IMR-90 (cell line): ENCODE results near the gene INSR. TPM values are rescaled to one million over a fixed set of nuclear protein-coding genes. Genes with fewer than 3 reads are reported as not detected.

Source experiments
- ATAC-seq: fragments of 200-7000 bp; cut with Tn5 transposase; 2 replicates; pipeline ENCODE4 v1.9.1; 2020; ENCODE audit warnings: low read depth, mild to moderate bottlenecking, moderate library complexity
- BruUV-seq: library from RNA; stranded (reverse); fragments of 400-500 nt; replicated peaks from 2 replicates; lab custom pipeline; 2021; lab: Mats Ljungman, UMichigan
- CTCF ChIA-PET: fragments of 300-600 bp; formaldehyde crosslinking; extraction: SDS; loops from one replicate; lab custom pipeline; 2021; ENCODE audit warnings: antibody characterized with exemption; lab: Yijun Ruan, JAX
- POLR2A ChIA-PET: fragments of 300-600 bp; sonication (Branson Sonifier 250); formaldehyde crosslinking; loops from one replicate; lab custom pipeline; 2022; ENCODE audit warnings: antibody characterized with exemption; ENCODE audit not compliant: unreplicated experiment; lab: Charles Lee
- DNase-seq: peaks from one replicate; pipeline ENCODE4 v3.0.0; 2013
- H2AFZ ChIP-seq: replicated peaks from 2 replicates; pipeline ENCODE3; 2013; ENCODE audit warnings: low read length, mild to moderate bottlenecking; ENCODE audit not compliant: poor library complexity
- H2AK5ac ChIP-seq: 2 replicates; pipeline ENCODE4 v1.6.1; 2013; ENCODE audit warnings: low read depth, low read length, inconsistent platforms
- H2AK9ac ChIP-seq: replicated peaks from 2 replicates; pipeline ENCODE3; 2013; ENCODE audit warnings: mild to moderate bottlenecking, low read depth, low read length, moderate library complexity; ENCODE audit not compliant: poor library complexity
- H2BK120ac ChIP-seq: 2 replicates; pipeline ENCODE4 v1.6.1; 2013; ENCODE audit warnings: low read depth, low read length, inconsistent platforms
- H2BK15ac ChIP-seq: 3 replicates; pipeline ENCODE4 v1.6.1; 2013; ENCODE audit warnings: low read depth, low read length, inconsistent platforms
- H2BK20ac ChIP-seq: 2 replicates; pipeline ENCODE4 v1.6.1; 2013; ENCODE audit warnings: low read depth, mild to moderate bottlenecking, inconsistent platforms, low read length, moderate library complexity
- H2BK5ac ChIP-seq: 2 replicates; pipeline ENCODE4 v1.6.1; 2013; ENCODE audit warnings: mild to moderate bottlenecking, low read depth, low read length, inconsistent platforms; ENCODE audit not compliant: poor library complexity, severe bottlenecking
- H3K14ac ChIP-seq: replicated peaks from 2 replicates; pipeline ENCODE4 v1.6.1; 2013; ENCODE audit warnings: low read depth, low read length, inconsistent platforms
- H3K18ac ChIP-seq: 2 replicates; pipeline ENCODE4 v1.6.1; 2013; ENCODE audit warnings: low read depth, low read length, control low read depth
- H3K23ac ChIP-seq: 2 replicates; pipeline ENCODE4 v1.6.1; 2013; ENCODE audit warnings: low read depth, low read length, inconsistent platforms
- H3K27ac ChIP-seq: 2 replicates; pipeline ENCODE4 v1.5.1; 2013; ENCODE audit warnings: mild to moderate bottlenecking, control low read depth, low read length; ENCODE audit not compliant: insufficient read depth
- H3K27me3 ChIP-seq: 2 replicates; pipeline ENCODE4 v1.6.1; 2013; ENCODE audit warnings: low read length; ENCODE audit not compliant: control insufficient read depth, insufficient read depth
- H3K36me3 ChIP-seq: 2 replicates; pipeline ENCODE4 v1.6.1; 2013; ENCODE audit warnings: low read length, mixed read lengths; ENCODE audit not compliant: control insufficient read depth, insufficient read depth
- H3K4ac ChIP-seq: 2 replicates; pipeline ENCODE4 v1.6.1; 2013; ENCODE audit warnings: low read depth, low read length, inconsistent platforms
- H3K4me1 ChIP-seq: 2 replicates; pipeline ENCODE4 v1.6.1; 2013; ENCODE audit warnings: low read length, mixed read lengths; ENCODE audit not compliant: control insufficient read depth, insufficient read depth
- H3K4me2 ChIP-seq: 2 replicates; pipeline ENCODE4 v1.6.1; 2013; ENCODE audit warnings: low read depth, mild to moderate bottlenecking, control low read depth, low read length, moderate library complexity
- H3K4me3 ChIP-seq: 2 replicates; pipeline ENCODE4 v1.5.1; 2013; ENCODE audit warnings: low read depth, mild to moderate bottlenecking, control low read depth, low read length, moderate library complexity; ENCODE audit not compliant: insufficient read depth
- H3K56ac ChIP-seq: 2 replicates; pipeline ENCODE4 v1.6.1; 2013; ENCODE audit warnings: low read length, inconsistent platforms; ENCODE audit not compliant: insufficient read depth; ENCODE audit errors: extremely low read depth
- H3K79me1 ChIP-seq, 2 experiments: 2 replicates each; pipeline ENCODE4 v1.6.1; 2013; ENCODE audit warnings: low read length in 2 of 2, inconsistent platforms in 1 of 2, low read depth in 1 of 2
- H3K9ac ChIP-seq: 2 replicates; pipeline ENCODE4 v1.6.1; 2013; ENCODE audit warnings: low read depth, low read length, control low read depth
- H3K9me1 ChIP-seq: 2 replicates; pipeline ENCODE4 v1.6.1; 2013; ENCODE audit warnings: low read length, inconsistent platforms; ENCODE audit not compliant: insufficient read depth
- H3K9me3 ChIP-seq: 2 replicates; pipeline ENCODE4 v1.6.1; 2013; ENCODE audit warnings: low read length; ENCODE audit not compliant: control insufficient read depth, insufficient read depth
- H4K20me1 ChIP-seq: 2 replicates; pipeline ENCODE4 v1.6.1; 2013; ENCODE audit warnings: low read length, inconsistent platforms; ENCODE audit not compliant: insufficient read depth
- H4K5ac ChIP-seq: 2 replicates; pipeline ENCODE4 v1.6.1; 2013; ENCODE audit warnings: mild to moderate bottlenecking, low read depth, low read length, control low read depth
- H4K8ac ChIP-seq, 2 experiments: 2 replicates each; pipeline ENCODE4 v1.6.1; 2013; ENCODE audit warnings: low read depth in 2 of 2, low read length in 2 of 2, control low read depth in 1 of 2, inconsistent platforms in 1 of 2
- H4K91ac ChIP-seq: 2 replicates; pipeline ENCODE4 v1.6.1; 2013; ENCODE audit warnings: low read depth, low read length, inconsistent platforms; ENCODE audit not compliant: insufficient read depth
- BHLHE40 ChIP-seq: fragments of 150-350 bp; IDR thresholded peaks from 2 replicates; pipeline ENCODE4 v1.6.1; 2016; ENCODE audit warnings: mild to moderate bottlenecking, low read depth, low read length
- CHD1 ChIP-seq: IDR thresholded peaks from 2 replicates; pipeline ENCODE4 v1.6.1; 2012; ENCODE audit warnings: low read depth, low read length, improper control_type of control experiment
- CTCF ChIP-seq: conservative IDR thresholded peaks from 2 replicates; pipeline ENCODE4 v1.5.1; 2012; ENCODE audit warnings: mild to moderate bottlenecking, low read depth, low read length, improper control_type of control experiment
- ELK1 ChIP-seq: fragments of 150-350 bp; IDR thresholded peaks from 2 replicates; pipeline ENCODE4 v1.6.1; 2016; ENCODE audit warnings: low read depth, mild to moderate bottlenecking, low read length, moderate library complexity, borderline replicate concordance
- MAFK ChIP-seq: IDR thresholded peaks from 2 replicates; pipeline ENCODE4 v1.6.1; 2012; ENCODE audit warnings: low read depth, low read length, improper control_type of control experiment
- NFE2L2 ChIP-seq: fragments of 150-350 bp; IDR thresholded peaks from 2 replicates; pipeline ENCODE4 v1.6.1; 2016; ENCODE audit warnings: low read depth, mild to moderate bottlenecking, low read length
- POLR2A ChIP-seq: IDR thresholded peaks from 2 replicates; pipeline ENCODE4 v1.6.1; 2012; ENCODE audit warnings: mild to moderate bottlenecking, low read depth, low read length
- RAD21 ChIP-seq: IDR thresholded peaks from 2 replicates; pipeline ENCODE4 v1.6.1; 2012; ENCODE audit warnings: low read length, improper control_type of control experiment
- RCOR1 ChIP-seq: IDR thresholded peaks from 2 replicates; pipeline ENCODE4 v1.6.1; 2012; ENCODE audit warnings: mild to moderate bottlenecking, low read length, improper control_type of control experiment; ENCODE audit not compliant: insufficient replicate concordance
- RFX5 ChIP-seq: IDR thresholded peaks from 2 replicates; pipeline ENCODE4 v1.8.0; 2012; ENCODE audit warnings: low read depth, mild to moderate bottlenecking, low read length, moderate library complexity
- SMC3 ChIP-seq: fragments of 150-350 bp; IDR thresholded peaks from 2 replicates; pipeline ENCODE4 v1.6.1; 2016; ENCODE audit warnings: low read depth, mild to moderate bottlenecking, antibody characterized with exemption, low read length, moderate library complexity
- WGBS, 2 experiments: methylation state at CpG; one replicate each; pipeline versions ENCODE4 v1.1.5 to v1.1.7; 2013; ENCODE audit warnings: missing lambda C conversion rate in 2 of 2; ENCODE audit not compliant: insufficient read length in 1 of 2; ENCODE audit errors: extremely low coverage in 2 of 2; 5-methylcytosine and 5-hydroxymethylcytosine counted together
- dilution Hi-C: fragments of 300-500 bp; cut with HindIII; formaldehyde crosslinking; loops from one replicate; pipeline ENCODE4 v1.14.3; 2018; ENCODE audit warnings: low sequenced_read_pairs; ENCODE audit not compliant: unreplicated experiment
- in situ Hi-C: fragments of 300-500 bp; cut with MboI; formaldehyde crosslinking; loops from 3 replicates; pipeline ENCODE4 v1.14.3; 2019; ENCODE audit warnings: low sequenced_read_pairs, inconsistent platforms, mixed read lengths
- intact Hi-C: fragments of 100-400 bp; cut with micrococcal nuclease; formaldehyde crosslinking; loops from 2 replicates; pipeline ENCODE4 v1.10.0; 2022
- polyA plus RNA-seq, 3 experiments: library from polyadenylated mRNA; depleted of rRNA; stranded (reverse); fragments of >200 nt; gene quantifications; 2 replicates each; pipeline ENCODE4 v1.2.3, GENCODE V29; 2012; ENCODE audit warnings: low replicate concordance in 1 of 3
- total RNA-seq: library from RNA; depleted of rRNA; stranded (reverse); fragments of >200 nt; gene quantifications from 2 replicates; pipeline ENCODE4 v1.2.3, GENCODE V29; 2012
- TF ChIP-seq, protein P1 (sequence below): fragments of 150-350 bp; IDR thresholded peaks from 2 replicates; pipeline ENCODE4 v1.6.1; 2017; ENCODE audit warnings: mild to moderate bottlenecking, antibody characterized with exemption, low read length, low read depth

INSR gene
- total and polyA plus RNA-seq, 2 of the 4 experiments (the other 2 are of a cell fraction) = 2.8 to 7.9 TPM

- Histone ChIP-seq H2BK5ac (no peak overlapping the region), H3K56ac (no peak overlapping the region), H4K8ac (no peak overlapping the region), H2BK120ac (no peak overlapping the region), H4K5ac (no peak overlapping the region), H2AFZ (no peak overlapping the region), H3K14ac (no peak overlapping the region), H2AK9ac (no peak overlapping the region), H3K36me3 (peaks cover 10% of the 10 kb centered on the region), H3K4ac (no peak overlapping the region), H2AK5ac (no peak overlapping the region), H3K9ac (no peak overlapping the region), H3K4me3 (no peak overlapping the region), H2BK20ac (no peak overlapping the region), H3K23ac (no peak overlapping the region), H3K27ac (no peak overlapping the region), H2BK15ac (no peak overlapping the region), H3K27me3 (no peaks in the 10 kb centered on the region), H3K4me2 (no peak overlapping the region), H3K79me1 (no peaks in the 10 kb centered on the region), H3K9me3 (peaks cover 6% of the 10 kb centered on the region; the same call in 1 of the 2 replicates), H4K91ac (no peak overlapping the region), H3K18ac (no peak overlapping the region), H4K20me1 (no peaks in the 10 kb centered on the region), H3K4me1 (no peaks in the 10 kb centered on the region), H3K9me1 (no peaks in the 10 kb centered on the region)
- TF ChIP-seq SMC3 (no peak), CHD1 (no peak), RFX5 (no peak), BHLHE40 (no peak), MAFK (no peak), NFE2L2 (no peak), ELK1 (no peak), POLR2A (no peak), RAD21 (no peak), CTCF (no peak), RCOR1 (no peak)
- TF ChIP-seq, protein P1, sequence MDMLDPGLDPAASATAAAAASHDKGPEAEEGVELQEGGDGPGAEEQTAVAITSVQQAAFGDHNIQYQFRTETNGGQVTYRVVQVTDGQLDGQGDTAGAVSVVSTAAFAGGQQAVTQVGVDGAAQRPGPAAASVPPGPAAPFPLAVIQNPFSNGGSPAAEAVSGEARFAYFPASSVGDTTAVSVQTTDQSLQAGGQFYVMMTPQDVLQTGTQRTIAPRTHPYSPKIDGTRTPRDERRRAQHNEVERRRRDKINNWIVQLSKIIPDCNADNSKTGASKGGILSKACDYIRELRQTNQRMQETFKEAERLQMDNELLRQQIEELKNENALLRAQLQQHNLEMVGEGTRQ = no peak
- in situ Hi-C loops = no loop called here
- intact Hi-C loops = no loop called here
- DNase-seq (no peak), ATAC-seq (no peak)
- no TSS peak for BruUV-seq
- ChIA-PET CTCF (interaction anchor here (0.6 to 0.7 kb wide), 3 partner anchors 65 to 893 kb away, joined by 3 read pairs; no protein-coding TSS in a partner anchor), POLR2A (interaction anchor here (0.6 kb wide), 1 partner anchor 25 kb away, joined by 5 read pairs; no protein-coding TSS in a partner anchor)
- dilution Hi-C loops = no loop called here
- 0% methylated on average over 1 of the region's 5 CpGs; no CpG with 5 or more reads in 1 of the 2 experiments for WGBS, 2 experiments
Observed at GRCh38 chr19:7263521-7263920, 30.7 kb downstream of the INSR start.
